ENCODE results near the gene ITGA1. TPM values are rescaled to one million over a fixed set of nuclear protein-coding genes. Genes with fewer than 3 reads are reported as not detected.

Gene ITGA1
- total RNA-seq, 4 donors from 2014 or later, result 228 to 302 (median 235) TPM

GRCh38 chr5:53003144-53003543 is 215.4 kb downstream of the ITGA1 start:
- no peaks in the 10 kb centered on the region for H3K9me3 ChIP-seq
- H3K36me3 ChIP-seq, result peaks cover 0 to 10% (median 0%) of the 10 kb centered on the region in 4 donors
- no peak for DNase-seq (ENCODE audit: extremely low spot score)
- peaks cover 0 to 11% (median 10%) of the 10 kb centered on the region in 4 donors for H3K4me1 ChIP-seq
- no peak overlapping the region for H3K27ac ChIP-seq (replicated peaks in 1 of 4)
- intact Hi-C loops (cut with DNase I), result no loop called here
- H3K27me3 ChIP-seq, result no peaks in the 10 kb centered on the region
- 91% methylated on average over 1 of the region's 1 CpG for WGBS
- no peak overlapping the region for H3K4me3 ChIP-seq
- no peak for TF ChIP-seq POLR2AphosphoS5 (IDR thresholded peaks at IDR 0.05)

GRCh38 chr5:53006911-53007890 is 219.5 kb downstream of the ITGA1 start:
- 50% methylated on average over 4 of the region's 4 CpGs for WGBS
- H3K36me3 ChIP-seq, result peaks cover 0 to 10% (median 0%) of the 10 kb centered on the region in 4 donors
- no peak overlapping the region for H3K27ac ChIP-seq (replicated peaks in 1 of 4)
- H3K4me3 ChIP-seq, result no peak overlapping the region
- intact Hi-C loops (cut with DNase I), result no loop called here
- TF ChIP-seq POLR2AphosphoS5 (IDR thresholded peaks at IDR 0.05) (no peak), EP300 (IDR thresholded peaks at IDR 0.05) (no peak), POLR2A (IDR thresholded peaks at IDR 0.05; ENCODE audit: low read depth) (no peak)
- TF ChIP-seq, protein P1, sequence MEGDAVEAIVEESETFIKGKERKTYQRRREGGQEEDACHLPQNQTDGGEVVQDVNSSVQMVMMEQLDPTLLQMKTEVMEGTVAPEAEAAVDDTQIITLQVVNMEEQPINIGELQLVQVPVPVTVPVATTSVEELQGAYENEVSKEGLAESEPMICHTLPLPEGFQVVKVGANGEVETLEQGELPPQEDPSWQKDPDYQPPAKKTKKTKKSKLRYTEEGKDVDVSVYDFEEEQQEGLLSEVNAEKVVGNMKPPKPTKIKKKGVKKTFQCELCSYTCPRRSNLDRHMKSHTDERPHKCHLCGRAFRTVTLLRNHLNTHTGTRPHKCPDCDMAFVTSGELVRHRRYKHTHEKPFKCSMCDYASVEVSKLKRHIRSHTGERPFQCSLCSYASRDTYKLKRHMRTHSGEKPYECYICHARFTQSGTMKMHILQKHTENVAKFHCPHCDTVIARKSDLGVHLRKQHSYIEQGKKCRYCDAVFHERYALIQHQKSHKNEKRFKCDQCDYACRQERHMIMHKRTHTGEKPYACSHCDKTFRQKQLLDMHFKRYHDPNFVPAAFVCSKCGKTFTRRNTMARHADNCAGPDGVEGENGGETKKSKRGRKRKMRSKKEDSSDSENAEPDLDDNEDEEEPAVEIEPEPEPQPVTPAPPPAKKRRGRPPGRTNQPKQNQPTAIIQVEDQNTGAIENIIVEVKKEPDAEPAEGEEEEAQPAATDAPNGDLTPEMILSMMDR (IDR thresholded peaks at IDR 0.05), result no peak
- H3K9me3 ChIP-seq, result no peaks in the 10 kb centered on the region
- no peaks in the 10 kb centered on the region for H3K27me3 ChIP-seq
- H3K4me1 ChIP-seq, result peaks cover 0 to 11% (median 7%) of the 10 kb centered on the region in 4 donors
- no peak for DNase-seq (ENCODE audit: extremely low spot score)

DNA sequence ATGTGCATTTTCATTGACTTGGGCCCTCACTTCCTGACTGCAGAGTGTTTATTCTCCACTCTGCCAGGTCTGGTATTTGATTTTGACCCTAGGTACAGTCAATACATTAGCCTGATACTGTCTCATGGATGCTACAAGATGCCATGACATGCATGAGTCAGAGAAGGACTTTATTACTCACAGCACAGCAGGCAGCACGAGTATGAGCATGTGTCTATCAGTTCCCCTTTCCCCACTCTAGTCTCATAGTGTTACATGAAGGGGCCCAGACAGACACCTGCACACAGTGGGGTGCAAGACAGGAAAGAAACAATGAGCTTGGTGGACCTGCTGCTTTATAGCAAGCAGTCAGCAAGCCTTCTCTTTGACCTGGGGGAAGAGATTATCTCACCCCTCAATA is 221.0 kb downstream of the ITGA1 start:
- intact Hi-C loops (cut with DNase I), result no loop called here
- no peak overlapping the region for H3K27ac ChIP-seq (replicated peaks in 1 of 4)
- no peak overlapping the region for H3K4me3 ChIP-seq
- WGBS, result 92% methylated on average over 1 of the region's 1 CpG
- no peak for DNase-seq (ENCODE audit: extremely low spot score)
- peaks cover 0 to 11% (median 7%) of the 10 kb centered on the region in 4 donors for H3K4me1 ChIP-seq
- no peaks in the 10 kb centered on the region for H3K27me3 ChIP-seq
- peaks cover 0 to 9% (median 0%) of the 10 kb centered on the region in 4 donors for H3K36me3 ChIP-seq
- TF ChIP-seq POLR2A (IDR thresholded peaks at IDR 0.05; ENCODE audit: low read depth) (no peak), EP300 (IDR thresholded peaks at IDR 0.05) (no peak), POLR2AphosphoS5 (IDR thresholded peaks at IDR 0.05) (no peak)
- TF ChIP-seq, protein P1 (IDR thresholded peaks at IDR 0.05), result no peak
- no peaks in the 10 kb centered on the region for H3K9me3 ChIP-seq

Small RNA genes within 50 kb of the gene (small RNA-seq; reads per million reads assigned to genes)
- 0 reads per million in 3 donors for gene B3GNTL1P1

Other genes with a start within 250 kb of the ITGA1 start
- 10 to 100 TPM; 43.1 to 77.7 (median 69.7) TPM for gene PELO, start within 50 bp of the ITGA1 start, total RNA-seq
- gene ITGA2, start 201.4 kb downstream of the ITGA1 start, total RNA-seq, result 1 to 10 TPM; 5.0 to 9.6 (median 7.8) TPM